TTC549 (cell line): ENCODE results near the gene HJV.

Source experiments
- FAIRE-seq: peaks from 2 replicates; lab custom pipeline; 2012; peaks lifted over from hg19 to GRCh38; lab: Jason Lieb, UNC

HJV gene

GRCh38 chr1:145975216-145975615 lies 46.3 kb downstream of the HJV start:
- FAIRE-seq = no peak

GRCh38 chr1:145974721-145975120 lies 46.8 kb downstream of the HJV start:
- FAIRE-seq = no peak

GRCh38 chr1:145972580-145972979 lies 49.0 kb downstream of the HJV start:
- no peak for FAIRE-seq
